Psoas muscle (tissue), 8 donors: ENCODE results near the gene GDPGP1. TPM values are rescaled to one million over a fixed set of nuclear protein-coding genes. Genes with fewer than 3 reads are reported as not detected.

Experiments
- ATAC-seq, 4 donors: fragments of 200-7000 bp; cut with Tn5 transposase; one replicate each; pipeline ENCODE4 v1.9.1; 2020; ENCODE audit warnings: moderate library complexity in 3 of 4, mild to moderate bottlenecking in 2 of 4
- DNase-seq, 2 donors: peaks; one replicate each; pipeline ENCODE4 v3.0.0-alpha.2; 2020
- H3K27ac ChIP-seq: fragments of 200-600 bp; one replicate; pipeline ENCODE4 v1.8.0; 2022
- H3K27me3 ChIP-seq, 3 donors: fragments of 200-600 bp in 1 of 3; one replicate each; pipeline versions ENCODE4 v1.6.1 to v1.8.0; 2013 to 2022; ENCODE audit warnings: low read length in 2 of 3, mild to moderate bottlenecking in 2 of 3, moderate library complexity in 1 of 3; ENCODE audit not compliant: insufficient read depth in 3 of 3
- H3K36me3 ChIP-seq, 2 donors: fragments of 200-600 bp in 1 of 2; one replicate each; pipeline versions ENCODE4 v1.6.1 to v1.8.0; 2013 to 2022; ENCODE audit warnings: low read depth in 1 of 2, mild to moderate bottlenecking in 1 of 2, moderate library complexity in 1 of 2; ENCODE audit not compliant: insufficient read depth in 1 of 2
- H3K4me1 ChIP-seq: fragments of 200-600 bp; one replicate; pipeline ENCODE4 v1.8.0; 2022
- H3K4me3 ChIP-seq: fragments of 200-600 bp; one replicate; pipeline ENCODE4 v1.8.0; 2022; ENCODE audit warnings: mild to moderate bottlenecking
- H3K9me3 ChIP-seq: fragments of 200-600 bp; one replicate; pipeline ENCODE4 v1.8.0; 2022
- CTCF ChIP-seq: fragments of 200-600 bp; IDR thresholded peaks from one replicate; pipeline ENCODE4 v1.8.0; 2022; ENCODE audit warnings: antibody characterized with exemption
- WGBS, 3 donors: extraction: QIAGEN DNeasy Blood & Tissue Kit; methylation state at CpG; one replicate each; pipeline versions ENCODE4 v1.1.6 to v1.1.7; 2013; 5-methylcytosine and 5-hydroxymethylcytosine counted together
- intact Hi-C, 2 donors: fragments of 100-400 bp; cut with DNase I; formaldehyde crosslinking; loops; one replicate each; pipeline versions ENCODE4 v1.11.0 to v1.14.2; 2022
- polyA plus RNA-seq, 3 donors: library from polyadenylated mRNA; stranded (reverse); fragments of 200-250 nt; gene quantifications; one replicate each; pipeline ENCODE4 v1.2.3, GENCODE V29; 2013
- total RNA-seq, 4 donors: library from RNA; stranded (reverse); fragmentation: NEBNext Ultra II Directional in 2 of 4; extraction: Animal tissue kit (Norgen Biotek cat#: 25700) in 2 of 4; gene quantifications; one replicate each; pipeline versions ENCODE4 v1.2.1 to v1.2.4, GENCODE V29; 2021 to 2023
- donor health status: healthy with polysubstance abuse.
- donor health status: DM: no; HTN: no; CAD: no; lungs with moderate emphysema.
- donor health status: Bipolar disorder and iron deficiency.
- donor health status: healthy.
- donor health status: DM: yes; HTN: yes; CAD: no.
- donor health status: DM: no; HTN: no; CAD: no.
- donor health status: DM: no; HTN: no; CAD: no.
- donor health status: DM: yes; HTN: yes; CAD: no.

The GDPGP1 gene
- total and polyA plus RNA-seq, 7 donors: 0.96 to 5.9 (median 3.1) TPM

DNA sequence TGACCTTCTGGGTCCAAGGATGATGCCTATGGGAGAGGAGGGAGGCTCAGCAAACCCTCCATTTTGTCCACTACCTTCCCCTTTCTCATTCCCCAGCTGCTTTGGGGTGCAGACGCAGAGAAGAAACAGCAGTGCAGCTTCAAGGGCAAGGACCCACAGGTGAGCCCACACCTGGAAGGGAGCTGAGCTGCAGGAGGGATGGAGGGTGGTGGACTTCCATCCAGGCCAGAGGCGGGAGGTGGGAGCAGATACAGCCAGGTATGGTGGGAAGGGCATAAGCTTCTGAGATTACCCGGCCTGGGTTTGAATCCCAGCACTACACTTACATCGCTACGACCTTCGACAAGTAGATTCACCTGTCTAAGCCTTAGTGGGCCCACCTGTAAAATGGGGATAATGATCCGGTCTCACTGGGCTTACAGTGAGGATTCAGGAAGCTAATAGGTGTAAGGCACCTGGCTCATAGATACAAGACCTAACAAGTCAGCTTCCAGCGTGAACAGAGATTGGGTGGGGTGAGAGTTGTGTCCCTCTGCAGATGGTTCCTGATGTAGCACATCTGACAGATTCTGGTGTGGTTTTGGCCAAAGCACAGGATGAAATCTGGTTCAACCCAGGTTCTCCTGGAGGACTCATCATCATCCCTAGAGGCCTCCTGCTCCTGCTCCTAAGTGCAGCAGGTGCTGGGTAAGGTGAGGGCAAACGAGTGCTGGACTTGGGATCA is 16.2 kb upstream of the GDPGP1 start:
- no peak for ATAC-seq
- Histone ChIP-seq H3K36me3 (peaks cover 0 to 8% of the 10 kb centered on the region in 2 donors), H3K27ac (no peak overlapping the region), H3K4me3 (no peak overlapping the region), H3K4me1 (peaks cover 7% of the 10 kb centered on the region), H3K9me3 (no peaks in the 10 kb centered on the region), H3K27me3 (no peaks in the 10 kb centered on the region)
- no peak for DNase-seq
- TF ChIP-seq CTCF: no peak
- WGBS, 3 donors: 72 to 92% (median 85%) methylated on average over 9 of the region's 9 CpGs
- intact Hi-C loops: no loop called here

DNA sequence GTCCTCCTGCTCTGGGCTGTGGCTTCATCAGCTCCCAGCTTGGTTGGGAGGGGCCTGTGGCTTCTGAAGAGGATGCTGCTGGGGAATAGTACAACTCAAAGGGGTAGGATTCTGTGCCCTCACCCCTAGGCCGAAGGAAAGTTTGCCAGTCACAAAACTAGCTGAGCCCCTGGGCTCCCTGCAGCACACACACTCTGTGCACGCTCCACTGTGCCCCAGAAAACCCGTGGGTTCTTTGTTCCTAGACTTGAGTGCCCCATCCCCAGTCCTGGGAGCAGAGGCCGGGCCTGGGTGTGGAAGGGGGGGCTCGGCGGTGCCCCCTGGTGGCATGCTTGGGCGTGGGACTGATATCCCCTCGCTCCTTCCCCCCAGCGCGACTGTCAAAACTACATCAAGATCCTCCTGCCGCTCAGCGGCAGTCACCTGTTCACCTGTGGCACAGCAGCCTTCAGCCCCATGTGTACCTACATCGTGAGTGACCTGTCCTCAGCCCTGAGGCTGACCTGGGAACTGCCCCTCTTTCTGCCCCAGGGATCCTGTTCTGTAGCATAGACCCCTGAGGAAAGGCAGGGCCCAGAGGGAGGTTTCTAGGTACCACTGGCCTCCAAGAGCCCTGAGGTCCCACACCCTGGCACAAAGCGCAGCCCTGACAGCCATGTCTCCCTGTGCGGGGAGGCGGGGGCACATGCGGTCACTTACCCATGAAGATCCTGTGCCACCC is 14.4 kb upstream of the GDPGP1 start:
- no peak overlapping the region for H3K27ac ChIP-seq
- 65 to 70% (median 70%) methylated on average over 17 of the region's 17 CpGs for WGBS, 3 donors
- H3K9me3 ChIP-seq: no peaks in the 10 kb centered on the region
- intact Hi-C loops: loop anchor here (1.0 to 10.0 kb wide), 4 partner anchors 15 to 475 kb away; no protein-coding TSS in a partner anchor
- peak; percentile 53 to 74 (median 58) for ATAC-seq
- H3K27me3 ChIP-seq: no peaks in the 10 kb centered on the region
- no peak overlapping the region for H3K4me3 ChIP-seq
- peaks cover 0 to 20% of the 10 kb centered on the region in 2 donors for H3K36me3 ChIP-seq
- DNase-seq: peak; percentile 53 to 73
- peaks cover 7% of the 10 kb centered on the region for H3K4me1 ChIP-seq
- peak; percentile 56 for TF ChIP-seq CTCF

- intact Hi-C loops: loop anchor here (1.0 to 10.0 kb wide), 4 partner anchors 34 to 477 kb away; no protein-coding TSS in a partner anchor
- peak; percentile 81 for TF ChIP-seq CTCF
- Histone ChIP-seq H3K4me1 (peaks cover 7% of the 10 kb centered on the region), H3K27ac (no peak overlapping the region), H3K9me3 (no peaks in the 10 kb centered on the region), H3K27me3 (no peaks in the 10 kb centered on the region), H3K4me3 (no peak overlapping the region), H3K36me3 (peaks cover 0 to 38% of the 10 kb centered on the region in 2 donors)
- 25 to 37% (median 30%) methylated on average over 13 to 14 of the region's 14 CpGs for WGBS, 3 donors
- ATAC-seq (peak; percentile 86 to 97 (median 91)), DNase-seq (peak; percentile 63 to 89)
Measured at GRCh38 chr15:90221246-90221900, 12.6 kb upstream of the GDPGP1 start.

- no peak for ATAC-seq
- no peak for TF ChIP-seq CTCF
- no peaks in the 10 kb centered on the region for H3K9me3 ChIP-seq
- H3K4me1 ChIP-seq: peaks cover 7% of the 10 kb centered on the region
- no peak overlapping the region for H3K4me3 ChIP-seq
- WGBS, 3 donors: 84 to 89% (median 87%) methylated on average over 2 of the region's 2 CpGs
- H3K27ac ChIP-seq: no peak overlapping the region
- intact Hi-C loops: loop anchor here (5.0 to 10.0 kb wide), 3 partner anchors 35 to 478 kb away; no protein-coding TSS in a partner anchor
- H3K36me3 ChIP-seq: peaks cover 0 to 47% of the 10 kb centered on the region in 2 donors
- H3K27me3 ChIP-seq: no peaks in the 10 kb centered on the region
- no peak for DNase-seq
Measured at GRCh38 chr15:90222547-90222946, 11.5 kb upstream of the GDPGP1 start.
